ENCODE measurements around the gene RPP38.
A peak's percentile ranks its signal among the peaks of the same experiment; 100 is the strongest.

Gene RPP38

DNA sequence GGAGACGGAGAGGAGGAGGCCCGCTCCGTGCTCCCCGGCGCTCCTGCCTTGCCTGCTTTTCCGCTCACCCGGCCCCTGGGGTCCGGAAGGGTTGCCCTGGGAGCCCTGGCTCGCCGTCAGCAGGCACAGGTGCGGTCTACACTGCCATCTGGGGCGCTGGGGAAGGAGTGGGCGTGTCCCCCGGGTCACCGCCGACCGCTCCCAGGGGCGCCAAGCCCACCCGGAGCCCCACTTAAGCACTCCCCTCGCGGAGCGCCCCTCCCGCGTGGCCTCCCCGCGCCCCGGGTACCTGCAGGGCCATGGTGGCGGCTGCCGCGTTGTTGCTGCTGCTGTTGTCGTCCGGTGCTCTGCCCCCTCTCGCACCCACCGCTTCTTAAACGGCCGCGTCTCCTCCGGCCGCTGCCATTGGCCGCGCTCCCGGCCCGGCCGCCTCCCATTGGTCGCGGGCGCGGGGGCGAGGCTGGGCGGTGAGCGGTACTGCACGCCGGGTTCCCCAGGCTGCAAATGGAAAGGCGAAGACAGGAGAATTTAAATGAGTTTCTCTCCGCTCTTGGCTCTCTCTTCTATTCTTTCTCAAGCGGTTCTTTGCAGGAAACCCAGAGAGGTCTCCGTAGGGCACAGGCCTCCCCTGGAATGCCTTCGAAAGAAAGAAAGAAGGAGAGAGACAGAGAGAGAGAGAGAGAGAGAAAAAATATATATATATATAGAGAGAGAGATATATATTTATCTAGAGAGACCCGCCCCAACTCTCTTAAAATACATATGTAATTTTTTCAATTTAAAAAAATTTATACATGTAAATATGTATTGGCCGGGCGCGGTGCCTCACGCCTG, 8.5 kb upstream of the RPP38 start, which contains the start of gene ACBD7:
ACBD7 (minus strand) TSS at position 349 of the 834 bp plus-strand sequence; CDS start at position 301, 48 bp downstream.
- Histone ChIP-seq H3K4me1 (ENCODE audit: insufficient read depth, insufficient read length) (peaks cover 4% of the 10 kb centered on the region), H3K9me3 (ENCODE audit: insufficient read depth, low read length) (no peaks in the 10 kb centered on the region), H3K4me3 (ENCODE audit: insufficient read length, low read depth) (peak within 1 kb of the TSS; percentile 57), H3K27me3 (ENCODE audit: insufficient read depth, insufficient read length) (no peaks in the 10 kb centered on the region), H3K9ac (ENCODE audit: insufficient read length, low read depth) (peak within 1 kb of the TSS; percentile 79), H3K36me3 (ENCODE audit: insufficient read depth, insufficient read length, low read length) (no peaks in the 10 kb centered on the region)
- TF ChIP-seq SUZ12 (IDR thresholded peaks at IDR 0.05; ENCODE audit: extremely low read depth, insufficient read depth, insufficient read length): no peak
- TF ChIP-seq ZNF274 (IDR thresholded peaks at IDR 0.05; ENCODE audit: low read depth, low read length): no peak
- no peak for TF ChIP-seq YY1 (IDR thresholded peaks at IDR 0.05; ENCODE audit: insufficient read depth, insufficient read length)
- DNase-seq (ENCODE audit: low read depth, low spot score): peak; percentile 70

DNA sequence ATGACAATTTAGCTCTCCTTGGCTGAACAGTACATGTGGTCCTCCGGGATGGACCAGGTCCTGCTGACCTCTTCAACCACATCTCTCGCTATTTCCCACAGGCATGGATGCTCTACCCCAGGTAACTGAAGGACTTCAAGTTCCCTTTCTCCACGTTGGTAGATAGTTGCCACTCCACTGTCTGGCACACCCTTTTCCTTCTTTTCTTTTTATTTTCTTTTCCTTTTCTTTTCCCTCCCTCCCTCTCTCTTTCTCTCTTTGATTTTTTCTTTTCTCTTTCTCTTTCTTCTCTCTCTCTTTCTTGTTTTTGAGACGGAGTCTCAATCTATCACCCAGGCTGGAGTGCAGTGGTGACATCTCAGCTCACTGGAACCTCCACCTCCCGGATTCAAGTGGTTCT, 5.7 kb upstream of the RPP38 start:
- Histone ChIP-seq H3K4me3 (ENCODE audit: insufficient read length, low read depth) (no peak overlapping the region), H3K9ac (ENCODE audit: insufficient read length, low read depth) (no peak overlapping the region), H3K4me1 (ENCODE audit: insufficient read depth, insufficient read length) (no peaks in the 10 kb centered on the region), H3K9me3 (ENCODE audit: insufficient read depth, low read length) (no peaks in the 10 kb centered on the region), H3K36me3 (ENCODE audit: insufficient read depth, insufficient read length, low read length) (no peaks in the 10 kb centered on the region), H3K27me3 (ENCODE audit: insufficient read depth, insufficient read length) (no peaks in the 10 kb centered on the region)
- no peak for DNase-seq (ENCODE audit: low read depth, low spot score)
- TF ChIP-seq ZNF274 (IDR thresholded peaks at IDR 0.05; ENCODE audit: low read depth, low read length): no peak

DNA sequence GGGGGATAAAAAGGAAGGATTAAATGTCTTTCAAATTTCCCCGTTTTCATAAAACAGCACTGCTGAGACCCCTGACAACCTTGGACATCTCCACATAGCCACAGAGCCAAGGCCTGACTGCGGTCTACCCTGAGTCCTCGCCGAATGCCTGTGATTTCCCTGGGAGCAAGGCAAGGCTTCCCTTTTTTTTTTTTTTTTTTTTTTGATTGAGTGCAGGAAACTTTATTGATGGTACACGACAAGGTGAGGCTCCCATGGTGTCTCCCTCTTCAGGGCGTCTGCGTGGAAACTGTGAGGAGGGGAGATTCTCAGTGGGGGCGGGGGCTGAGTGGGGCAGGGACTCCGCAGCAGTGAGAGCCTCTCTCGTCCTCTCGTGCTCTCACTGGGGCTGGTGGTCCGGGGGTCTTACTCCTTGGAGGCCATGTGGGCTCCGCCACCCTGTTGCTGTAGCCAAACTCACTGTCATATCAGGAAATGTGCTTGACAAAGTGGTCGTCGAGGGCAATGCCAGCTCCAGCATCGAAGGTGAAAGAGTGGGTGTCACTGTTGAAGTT, 4.2 kb upstream of the RPP38 start:
- DNase-seq (ENCODE audit: low read depth, low spot score): no peak
- no peaks in the 10 kb centered on the region for H3K27me3 ChIP-seq (ENCODE audit: insufficient read depth, insufficient read length)
- no peak overlapping the region for H3K9ac ChIP-seq (ENCODE audit: insufficient read length, low read depth)
- TF ChIP-seq SUZ12 (IDR thresholded peaks at IDR 0.05; ENCODE audit: extremely low read depth, insufficient read depth, insufficient read length) (no peak), ZNF274 (IDR thresholded peaks at IDR 0.05; ENCODE audit: low read depth, low read length) (no peak), YY1 (IDR thresholded peaks at IDR 0.05; ENCODE audit: insufficient read depth, insufficient read length) (no peak)
- no peaks in the 10 kb centered on the region for H3K9me3 ChIP-seq (ENCODE audit: insufficient read depth, low read length)
- no peaks in the 10 kb centered on the region for H3K36me3 ChIP-seq (ENCODE audit: insufficient read depth, insufficient read length, low read length)
- H3K4me3 ChIP-seq (ENCODE audit: insufficient read length, low read depth): no peak overlapping the region
- no peaks in the 10 kb centered on the region for H3K4me1 ChIP-seq (ENCODE audit: insufficient read depth, insufficient read length)

DNA sequence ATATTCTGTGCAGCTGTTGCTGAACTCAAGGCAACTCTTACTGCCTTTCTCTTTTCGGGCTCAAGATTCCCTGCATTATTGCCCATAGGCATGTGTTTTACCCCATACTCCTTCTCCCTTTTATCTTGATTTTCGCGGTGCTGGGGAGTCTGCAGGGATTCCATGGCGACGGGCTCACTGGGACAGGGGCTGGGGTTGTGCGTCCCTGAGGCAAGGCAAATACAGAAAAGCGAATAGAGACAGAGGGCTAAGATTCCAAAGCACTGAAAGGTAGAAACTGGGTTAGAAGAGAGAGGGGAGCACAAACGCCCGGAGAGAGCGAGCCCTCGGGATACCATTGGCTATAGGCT, 519 bp upstream of the RPP38 start:
- TF ChIP-seq SUZ12 (IDR thresholded peaks at IDR 0.05; ENCODE audit: extremely low read depth, insufficient read depth, insufficient read length): no peak
- TF ChIP-seq YY1 (IDR thresholded peaks at IDR 0.05; ENCODE audit: insufficient read depth, insufficient read length): no peak
- TF ChIP-seq ZNF274 (IDR thresholded peaks at IDR 0.05; ENCODE audit: low read depth, low read length): no peak
- no peaks in the 10 kb centered on the region for H3K27me3 ChIP-seq (ENCODE audit: insufficient read depth, insufficient read length)
- peaks cover 22% of the 10 kb centered on the region for H3K36me3 ChIP-seq (ENCODE audit: insufficient read depth, insufficient read length, low read length)
- no peak for DNase-seq (ENCODE audit: low read depth, low spot score)
- H3K4me3 ChIP-seq (ENCODE audit: insufficient read length, low read depth): peak overlapping the region; percentile 94
- H3K9ac ChIP-seq (ENCODE audit: insufficient read length, low read depth): peak overlapping the region; percentile 96
- no peaks in the 10 kb centered on the region for H3K9me3 ChIP-seq (ENCODE audit: insufficient read depth, low read length)
- H3K4me1 ChIP-seq (ENCODE audit: insufficient read depth, insufficient read length): no peaks in the 10 kb centered on the region

DNA sequence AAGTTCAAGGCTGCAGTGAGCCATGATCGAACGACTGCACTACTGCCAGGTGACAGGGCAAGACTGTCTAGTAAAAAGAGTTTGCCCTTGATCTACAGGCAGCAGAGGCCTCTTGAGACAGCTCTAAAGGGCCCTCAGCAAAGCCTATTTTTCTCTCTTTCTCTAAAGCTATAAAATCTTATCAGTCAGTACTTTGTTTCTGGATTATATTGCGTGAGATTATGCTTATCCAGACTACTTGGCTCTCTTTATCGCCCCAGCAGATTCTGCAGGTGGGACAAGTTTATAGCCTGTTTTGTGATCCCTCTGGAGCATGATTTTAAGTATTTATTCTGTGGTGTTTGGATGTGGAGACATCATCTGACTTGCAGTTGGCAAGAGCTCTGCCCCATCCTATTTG, 2.7 kb downstream of the RPP38 start:
- DNase-seq (ENCODE audit: low read depth, low spot score): no peak
- H3K36me3 ChIP-seq (ENCODE audit: insufficient read depth, insufficient read length, low read length): peaks cover 50% of the 10 kb centered on the region
- no peak for TF ChIP-seq ZNF274 (IDR thresholded peaks at IDR 0.05; ENCODE audit: low read depth, low read length)
- TF ChIP-seq YY1 (IDR thresholded peaks at IDR 0.05; ENCODE audit: insufficient read depth, insufficient read length): no peak
- no peak for TF ChIP-seq SUZ12 (IDR thresholded peaks at IDR 0.05; ENCODE audit: extremely low read depth, insufficient read depth, insufficient read length)

DNA sequence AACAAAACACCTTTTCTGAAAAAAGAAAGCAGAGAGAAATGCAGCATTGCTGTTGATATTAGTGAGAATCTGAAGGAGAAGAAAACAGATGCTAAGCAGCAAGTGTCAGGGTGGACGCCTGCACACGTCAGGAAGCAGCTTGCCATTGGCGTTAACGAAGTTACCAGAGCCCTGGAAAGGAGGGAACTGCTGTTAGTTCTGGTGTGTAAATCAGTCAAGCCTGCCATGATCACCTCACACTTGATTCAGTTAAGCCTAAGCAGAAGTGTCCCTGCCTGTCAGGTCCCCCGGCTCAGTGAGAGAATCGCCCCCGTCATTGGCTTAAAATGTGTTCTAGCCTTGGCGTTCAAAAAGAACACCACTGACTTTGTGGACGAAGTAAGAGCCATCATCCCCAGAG, 6.4 kb downstream of the RPP38 start:
- Histone ChIP-seq H3K27me3 (ENCODE audit: insufficient read depth, insufficient read length) (no peaks in the 10 kb centered on the region), H3K4me1 (ENCODE audit: insufficient read depth, insufficient read length) (no peaks in the 10 kb centered on the region), H3K9me3 (ENCODE audit: insufficient read depth, low read length) (no peaks in the 10 kb centered on the region), H3K36me3 (ENCODE audit: insufficient read depth, insufficient read length, low read length) (peaks cover 67% of the 10 kb centered on the region), H3K4me3 (ENCODE audit: insufficient read length, low read depth) (no peak overlapping the region), H3K9ac (ENCODE audit: insufficient read length, low read depth) (no peak overlapping the region)
- DNase-seq (ENCODE audit: low read depth, low spot score): no peak
- TF ChIP-seq ZNF274 (IDR thresholded peaks at IDR 0.05; ENCODE audit: low read depth, low read length) (no peak), SUZ12 (IDR thresholded peaks at IDR 0.05; ENCODE audit: extremely low read depth, insufficient read depth, insufficient read length) (no peak)

More for the DNA sequence above, 2.7 kb downstream of the RPP38 start:
- H3K9ac ChIP-seq (ENCODE audit: insufficient read length, low read depth): no peak overlapping the region
- H3K9me3 ChIP-seq (ENCODE audit: insufficient read depth, low read length): no peaks in the 10 kb centered on the region
- H3K27me3 ChIP-seq (ENCODE audit: insufficient read depth, insufficient read length): no peaks in the 10 kb centered on the region
- no peaks in the 10 kb centered on the region for H3K4me1 ChIP-seq (ENCODE audit: insufficient read depth, insufficient read length)
- H3K4me3 ChIP-seq (ENCODE audit: insufficient read length, low read depth): no peak overlapping the region

DNA sequence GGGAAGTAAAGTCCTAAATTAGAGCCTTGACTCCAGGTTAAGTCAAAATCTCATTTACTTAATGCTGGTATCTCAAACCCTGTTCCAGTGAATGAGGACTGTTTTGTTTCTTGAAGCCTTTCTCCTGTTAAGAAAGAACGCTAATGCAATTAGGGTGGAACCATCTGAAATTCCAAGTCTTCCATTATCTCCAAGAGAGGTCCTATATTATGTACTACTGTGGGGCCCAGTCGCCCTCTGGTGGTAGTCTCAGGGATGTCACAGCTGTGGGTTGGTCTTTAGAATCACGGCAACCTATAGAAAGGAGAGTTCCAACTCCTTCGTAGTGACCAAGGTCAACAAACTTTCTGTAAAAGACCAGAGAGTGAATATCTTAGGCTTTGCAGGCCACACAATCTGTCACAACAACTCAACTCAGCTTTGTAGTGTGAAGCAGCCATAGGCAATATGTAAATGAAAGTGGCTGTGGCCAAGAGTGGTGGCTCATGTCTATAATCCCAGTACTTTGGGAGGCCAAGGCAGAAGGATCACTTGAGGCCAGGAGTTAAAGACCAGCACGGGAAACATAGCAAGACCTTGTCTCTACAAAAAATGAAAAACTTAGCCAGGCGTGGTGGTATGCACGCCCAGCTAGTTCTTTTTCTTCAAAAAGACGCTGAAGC, 9.3 kb downstream of the RPP38 start:
- DNase-seq (ENCODE audit: low read depth, low spot score): peak; percentile 46
- Histone ChIP-seq H3K4me1 (ENCODE audit: insufficient read depth, insufficient read length) (no peaks in the 10 kb centered on the region), H3K36me3 (ENCODE audit: insufficient read depth, insufficient read length, low read length) (peaks cover 57% of the 10 kb centered on the region), H3K9me3 (ENCODE audit: insufficient read depth, low read length) (no peaks in the 10 kb centered on the region), H3K4me3 (ENCODE audit: insufficient read length, low read depth) (no peak overlapping the region), H3K9ac (ENCODE audit: insufficient read length, low read depth) (no peak overlapping the region), H3K27me3 (ENCODE audit: insufficient read depth, insufficient read length) (no peaks in the 10 kb centered on the region)
- TF ChIP-seq YY1 (IDR thresholded peaks at IDR 0.05; ENCODE audit: insufficient read depth, insufficient read length) (no peak), ZNF274 (IDR thresholded peaks at IDR 0.05; ENCODE audit: low read depth, low read length) (no peak), SUZ12 (IDR thresholded peaks at IDR 0.05; ENCODE audit: extremely low read depth, insufficient read depth, insufficient read length) (no peak)

Measured in NT2/D1 (cell line).